Spleen (tissue), 7 donors: ENCODE measurements around the gene TNFRSF1B.

ENCODE experiments used
- POLR2A ChIP-seq, 3 donors: fragments of 450-650 bp; IDR thresholded peaks; one replicate each; pipeline ENCODE4 v1.5.1; 2017; ENCODE audit warnings: antibody characterized with exemption in 3 of 3, mild to moderate bottlenecking in 1 of 3
- TF ChIP-seq, protein P1 (sequence below), 11 experiments: fragments of 200-600 bp in 7 of 11; fragments of 450-650 bp in 4 of 11; sonication (generic) in 4 of 11; IDR thresholded peaks in 8 of 11; conservative IDR thresholded peaks in 3 of 11; 1 replicate in 7 of 11; 2 replicates in 4 of 11; pipeline versions ENCODE4 v1.4.0 to v1.8.0; 2016 to 2021; ENCODE audit warnings: antibody characterized with exemption in 11 of 11, inconsistent platforms in 4 of 11, mild to moderate bottlenecking in 1 of 11
- donor health status: DM: no; HTN: no; CAD: no; lungs with moderate emphysema.
- donor health status: DM: no; HTN: no; CAD: no.
- donor health status: DM: no; HTN: no; CAD: no.

GRCh38 chr1:12135612-12136011 is 31.2 kb upstream of the TNFRSF1B start:
- TF ChIP-seq, protein P1, sequence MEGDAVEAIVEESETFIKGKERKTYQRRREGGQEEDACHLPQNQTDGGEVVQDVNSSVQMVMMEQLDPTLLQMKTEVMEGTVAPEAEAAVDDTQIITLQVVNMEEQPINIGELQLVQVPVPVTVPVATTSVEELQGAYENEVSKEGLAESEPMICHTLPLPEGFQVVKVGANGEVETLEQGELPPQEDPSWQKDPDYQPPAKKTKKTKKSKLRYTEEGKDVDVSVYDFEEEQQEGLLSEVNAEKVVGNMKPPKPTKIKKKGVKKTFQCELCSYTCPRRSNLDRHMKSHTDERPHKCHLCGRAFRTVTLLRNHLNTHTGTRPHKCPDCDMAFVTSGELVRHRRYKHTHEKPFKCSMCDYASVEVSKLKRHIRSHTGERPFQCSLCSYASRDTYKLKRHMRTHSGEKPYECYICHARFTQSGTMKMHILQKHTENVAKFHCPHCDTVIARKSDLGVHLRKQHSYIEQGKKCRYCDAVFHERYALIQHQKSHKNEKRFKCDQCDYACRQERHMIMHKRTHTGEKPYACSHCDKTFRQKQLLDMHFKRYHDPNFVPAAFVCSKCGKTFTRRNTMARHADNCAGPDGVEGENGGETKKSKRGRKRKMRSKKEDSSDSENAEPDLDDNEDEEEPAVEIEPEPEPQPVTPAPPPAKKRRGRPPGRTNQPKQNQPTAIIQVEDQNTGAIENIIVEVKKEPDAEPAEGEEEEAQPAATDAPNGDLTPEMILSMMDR (IDR thresholded peaks at IDR 0.05 in 8 of 11, conservative IDR thresholded peaks at IDR 0.05 in 3 of 11): no peak
- TF ChIP-seq POLR2A (IDR thresholded peaks at IDR 0.05): no peak
